ENCODE results near the gene EZR.

Gene EZR

DNA sequence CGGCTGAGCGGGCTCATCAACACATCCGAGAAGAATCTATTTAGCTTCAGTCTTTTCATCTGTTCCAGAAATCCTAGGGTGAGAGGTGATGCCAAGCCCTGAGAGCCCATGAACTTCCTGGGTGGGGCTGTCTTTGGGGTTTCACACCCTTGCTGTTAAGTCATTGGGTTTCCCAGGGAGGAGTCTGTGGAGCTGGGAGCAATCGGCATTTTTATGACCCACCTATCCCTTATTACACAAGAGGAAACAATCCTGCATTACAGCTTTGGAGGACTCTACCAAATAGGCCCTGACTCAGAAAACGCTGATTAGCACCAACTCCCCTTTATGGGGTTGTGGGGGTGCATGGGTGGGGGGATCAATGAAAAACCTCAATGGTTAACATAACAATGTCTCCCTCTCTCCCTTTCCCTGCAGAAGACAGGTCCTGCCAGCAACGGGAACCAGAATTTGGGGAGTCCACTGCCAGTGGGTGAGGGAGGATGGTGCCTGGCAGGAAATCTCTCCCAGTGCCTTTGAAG is 46.3 kb downstream of the EZR start:
- no peak for DNase-seq

DNA sequence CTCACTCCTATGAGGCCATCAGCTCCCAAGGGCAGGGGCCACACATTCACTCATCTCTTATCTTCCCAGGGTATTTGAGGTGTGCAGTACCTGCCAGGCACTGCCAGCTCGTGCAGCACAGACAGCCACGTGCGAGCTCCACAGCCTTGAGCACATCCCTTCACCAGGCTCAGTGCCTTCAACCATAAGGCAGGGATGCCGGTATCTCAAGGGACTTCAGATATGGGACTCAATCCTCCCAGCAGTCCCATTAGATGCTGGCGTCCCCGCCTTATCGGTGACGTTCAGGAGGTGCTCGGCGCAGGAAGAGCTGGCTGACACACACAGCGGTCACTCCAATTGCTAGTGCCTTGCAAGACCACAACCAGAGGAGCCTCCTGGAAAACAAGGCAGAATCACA is 47.0 kb downstream of the EZR start:
- no peak for DNase-seq

DNA sequence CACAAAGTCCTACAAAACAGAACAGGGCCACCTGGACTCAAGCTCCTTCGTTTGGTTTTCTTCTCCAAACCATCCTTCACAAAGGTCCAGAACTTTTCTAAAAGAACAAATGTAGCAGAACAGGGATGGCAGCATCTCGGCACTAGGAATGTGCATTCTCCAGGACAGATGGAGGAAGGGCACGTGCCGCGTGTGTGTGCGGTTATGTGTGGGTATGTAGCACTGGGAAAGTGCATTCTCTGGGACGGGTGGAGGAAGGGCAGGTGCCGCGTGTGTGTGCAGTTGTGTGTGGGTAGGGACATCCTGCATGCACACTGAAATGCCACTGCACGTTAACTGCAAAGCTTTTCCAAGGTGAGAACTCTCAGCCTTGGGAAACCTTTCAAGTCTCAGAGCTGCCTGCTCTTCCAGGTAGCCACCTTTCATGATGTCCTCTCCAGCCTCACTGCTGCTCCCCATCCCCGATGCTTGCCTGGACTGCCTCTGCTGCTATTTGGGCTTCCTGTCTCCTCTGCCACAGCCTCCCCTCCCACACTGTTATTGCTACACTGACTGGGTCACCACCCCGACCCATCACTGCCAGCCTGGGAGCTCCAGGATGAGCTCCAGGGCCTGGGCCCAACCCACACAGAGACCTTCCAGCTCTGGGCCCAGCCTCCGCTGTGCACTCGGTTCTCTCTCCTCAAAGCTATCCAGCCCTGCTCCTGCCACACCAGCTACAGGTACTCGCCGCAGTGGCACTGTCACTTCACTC is 47.6 kb downstream of the EZR start:
- no peak for DNase-seq

DNA sequence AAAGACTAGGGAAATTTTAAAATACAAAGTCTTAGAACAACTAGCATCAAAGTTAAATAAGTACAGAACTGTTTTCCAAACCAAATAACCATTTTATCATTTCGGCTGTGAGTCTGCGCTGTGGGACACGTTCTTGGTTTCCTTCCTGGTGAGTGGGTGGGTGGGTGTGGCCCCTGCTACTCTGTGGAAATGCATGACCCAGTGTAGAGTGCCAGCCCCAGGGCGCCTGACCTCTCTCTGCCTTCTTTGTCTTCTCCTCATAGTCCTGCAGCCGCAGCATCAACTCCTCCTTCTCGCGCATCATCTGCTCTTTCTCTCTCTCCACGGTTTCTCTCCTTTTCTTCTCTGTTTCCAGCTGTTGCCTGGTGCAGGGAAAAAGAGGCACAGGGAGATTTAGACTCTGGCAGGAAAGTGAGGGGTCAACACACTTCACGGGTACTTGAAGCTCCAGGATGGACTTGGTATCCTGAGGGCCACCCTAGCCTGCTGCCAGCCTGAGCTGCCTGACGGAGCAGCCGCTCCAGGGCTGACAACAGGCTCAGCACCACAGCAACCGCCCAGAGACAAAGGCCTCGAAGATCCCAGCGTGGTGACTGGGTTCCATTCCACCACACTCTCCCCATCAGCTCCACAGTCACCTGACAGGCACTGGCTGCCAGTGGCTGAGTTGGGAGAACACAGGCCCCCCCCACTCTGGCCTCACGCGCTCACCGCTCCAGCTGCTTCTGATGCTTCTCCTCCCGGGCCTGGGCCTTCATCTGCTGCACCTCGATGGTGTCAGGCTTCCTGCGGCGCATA is 48.4 kb downstream of the EZR start:
- no peak for DNase-seq

DNA sequence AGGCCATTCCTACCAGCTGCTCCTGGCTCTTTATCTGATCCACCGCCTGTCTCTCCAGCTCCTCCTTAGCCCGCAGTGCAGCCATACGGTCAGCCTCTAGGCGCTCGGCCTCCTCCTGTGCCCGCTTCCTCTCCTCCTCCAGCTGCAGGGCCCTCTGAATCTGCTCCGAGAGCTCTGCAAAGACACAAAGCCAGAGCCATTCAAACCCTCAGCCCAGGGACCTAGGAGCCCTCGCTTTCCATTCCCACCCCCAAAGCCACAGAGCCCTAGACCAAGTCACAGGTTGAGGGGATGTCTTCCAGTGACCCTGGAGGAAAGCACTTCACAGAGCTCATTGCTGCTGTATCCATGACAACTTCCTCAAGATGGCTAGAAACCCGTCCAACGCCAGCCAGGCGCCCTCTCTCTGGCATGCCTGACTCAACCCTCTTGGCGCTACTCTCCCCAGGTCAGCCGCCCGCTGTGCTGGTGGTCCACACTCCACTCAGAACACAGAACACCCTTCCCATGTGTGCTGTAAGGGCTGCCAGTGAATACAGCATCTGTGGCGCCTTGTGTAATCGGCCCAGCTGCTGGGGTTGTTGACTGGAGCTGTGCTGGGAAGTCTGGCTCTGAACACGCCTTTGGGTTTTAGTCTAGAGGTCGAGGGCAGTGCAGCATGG is 49.3 kb downstream of the EZR start:
- no peak for DNase-seq

DNA sequence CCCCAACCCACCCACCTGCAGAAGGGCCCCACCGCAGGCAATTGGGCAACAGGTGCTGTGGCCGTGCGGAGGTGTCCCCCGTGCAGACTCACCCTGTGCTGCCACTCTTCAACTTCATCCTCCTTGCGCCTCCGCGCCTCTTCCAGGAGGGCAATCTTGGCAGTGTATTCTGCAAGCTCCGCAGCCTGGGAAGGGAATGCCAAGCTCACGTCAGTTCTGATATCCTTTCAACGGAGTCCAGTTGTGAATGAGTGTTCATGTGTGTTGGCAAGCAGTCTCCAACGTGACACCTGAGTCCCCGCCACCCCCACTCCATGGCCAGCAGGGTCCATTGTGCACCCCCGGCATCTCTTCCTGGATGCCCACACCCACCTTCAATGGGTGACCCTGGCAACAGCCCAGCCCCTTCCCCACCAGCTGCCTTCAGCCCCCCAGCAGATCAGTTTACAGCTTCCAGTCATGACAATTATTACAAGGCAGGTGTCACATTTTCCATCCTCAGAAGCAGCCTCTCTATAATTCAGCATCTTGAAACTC is 49.9 kb downstream of the EZR start:
- DNase-seq: no peak

DNA sequence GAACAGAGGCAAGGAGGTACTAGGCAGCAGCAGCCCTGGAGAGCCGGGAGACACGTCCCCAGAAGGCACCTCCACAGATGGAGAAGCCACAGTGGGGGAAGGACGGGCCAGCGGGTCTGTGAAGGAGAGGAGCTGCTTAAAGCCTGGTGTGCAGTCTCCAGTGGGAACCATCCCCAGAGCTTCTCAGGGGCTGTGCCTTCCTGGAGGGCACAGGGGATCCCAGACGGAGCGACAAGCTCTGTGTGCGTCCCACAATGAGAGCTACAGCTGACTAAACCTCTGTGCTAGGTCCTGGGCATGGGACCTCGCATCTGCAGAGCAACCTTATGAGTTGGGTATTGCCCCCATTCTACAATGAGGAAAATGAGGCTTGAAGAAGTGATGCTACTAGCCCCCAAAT is 50.7 kb downstream of the EZR start:
- DNase-seq: no peak

DNA sequence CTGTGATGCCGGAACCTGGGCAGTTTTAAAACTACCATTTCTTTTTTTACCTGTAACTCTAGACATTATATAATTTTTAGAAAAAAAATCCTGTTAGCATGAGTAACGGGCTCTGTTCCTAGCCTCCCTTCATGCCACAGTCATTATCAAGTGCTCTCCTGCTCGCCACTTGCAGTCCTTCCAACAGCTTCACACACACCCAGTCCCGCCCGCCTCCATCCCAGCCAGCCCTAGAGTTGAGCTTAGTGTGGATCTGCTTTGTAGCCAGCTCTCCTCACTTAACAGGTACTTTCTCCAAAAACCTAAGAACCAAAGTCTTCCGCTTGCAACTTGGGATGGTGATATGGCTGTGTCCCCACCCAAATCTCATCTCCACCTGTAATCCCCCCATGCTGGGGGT is 51.5 kb downstream of the EZR start:
- no peak for DNase-seq

DNA sequence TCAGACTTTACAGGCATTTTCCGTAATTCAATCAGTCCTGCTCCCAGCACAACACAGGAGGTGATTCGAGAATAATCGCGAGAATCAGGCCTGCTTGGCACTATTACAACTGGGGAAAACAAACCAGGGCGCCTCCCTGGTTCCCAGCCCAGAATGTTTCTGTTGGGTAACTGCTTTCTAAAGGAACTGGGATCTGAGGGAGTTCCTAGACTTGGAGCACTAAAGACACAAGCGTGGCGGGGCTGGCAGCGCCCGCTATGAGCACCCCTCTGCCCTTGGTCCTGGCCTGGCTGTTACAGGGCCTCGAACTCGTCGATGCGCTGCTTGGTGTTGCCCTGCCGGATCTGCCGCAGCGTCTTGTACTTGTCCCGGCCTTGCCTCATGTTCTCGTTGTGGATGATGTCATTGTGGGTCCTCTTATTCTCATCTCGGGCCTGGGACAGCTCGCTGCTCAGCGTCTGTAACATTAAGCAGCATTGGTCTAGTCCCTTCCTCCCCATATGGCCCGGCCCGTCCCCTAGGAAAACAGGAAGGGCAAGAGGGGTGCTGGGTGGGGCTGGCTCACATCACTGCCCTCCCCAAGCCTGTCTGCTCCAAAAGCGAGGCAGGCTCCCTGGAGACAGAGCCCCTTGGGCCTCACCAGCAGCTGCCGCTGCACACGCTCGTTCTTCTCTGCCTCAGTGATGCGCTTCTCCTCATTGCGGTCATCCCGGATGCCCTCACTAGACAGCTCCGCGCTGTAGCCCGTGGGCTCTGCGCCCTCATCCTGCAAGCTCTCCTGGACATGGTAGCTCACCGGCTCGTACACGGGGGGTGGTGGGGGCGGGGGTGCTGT is 52.3 kb downstream of the EZR start:
- no peak for DNase-seq

DNA sequence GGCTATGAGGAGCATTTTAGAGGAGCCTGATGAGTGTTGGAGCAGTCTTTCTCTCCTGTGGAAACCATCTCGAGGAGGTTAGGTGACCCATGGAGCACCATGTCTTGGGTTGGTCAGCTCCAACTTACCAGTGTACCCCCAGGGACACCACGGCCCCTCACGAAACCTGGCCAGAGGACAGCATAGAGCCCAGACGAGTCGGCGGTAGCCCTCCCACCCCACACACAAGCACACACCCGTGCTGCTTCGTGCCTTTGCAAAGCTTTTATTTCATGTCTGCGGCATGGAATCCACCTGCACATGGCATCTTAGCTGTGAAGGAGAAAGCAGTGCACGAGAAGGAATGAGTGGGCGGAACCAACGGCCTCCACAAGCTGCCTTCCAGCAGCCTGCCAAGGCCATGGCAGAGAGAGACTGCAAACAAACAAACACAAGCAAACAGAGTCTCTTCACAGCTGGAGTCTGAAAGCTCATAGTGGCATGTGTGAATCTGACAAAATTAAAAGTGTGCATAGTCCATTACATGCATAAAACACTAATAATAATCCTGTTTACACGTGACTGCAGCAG is 53.6 kb downstream of the EZR start:
- DNase-seq: no peak

DNA sequence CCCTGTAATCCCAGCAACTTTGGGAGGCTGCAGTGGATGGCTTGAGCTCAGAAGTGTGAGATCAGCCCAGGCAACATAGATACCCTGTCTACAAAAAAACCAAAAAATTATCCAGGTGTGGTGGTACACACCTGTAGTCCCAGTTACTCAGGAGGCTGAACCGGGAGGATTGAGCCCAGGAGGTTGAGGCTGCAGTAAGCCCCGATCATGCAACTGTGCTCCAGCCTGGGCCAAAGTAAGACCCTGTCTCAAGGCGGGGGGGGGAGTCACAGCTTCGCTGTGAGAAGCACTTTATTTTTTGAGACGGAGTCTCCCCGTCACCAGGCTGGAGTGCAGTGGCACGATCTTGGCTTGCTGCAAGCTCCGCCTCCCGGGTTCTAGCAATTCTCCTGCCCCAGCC is 54.2 kb downstream of the EZR start:
- DNase-seq: no peak

DNA sequence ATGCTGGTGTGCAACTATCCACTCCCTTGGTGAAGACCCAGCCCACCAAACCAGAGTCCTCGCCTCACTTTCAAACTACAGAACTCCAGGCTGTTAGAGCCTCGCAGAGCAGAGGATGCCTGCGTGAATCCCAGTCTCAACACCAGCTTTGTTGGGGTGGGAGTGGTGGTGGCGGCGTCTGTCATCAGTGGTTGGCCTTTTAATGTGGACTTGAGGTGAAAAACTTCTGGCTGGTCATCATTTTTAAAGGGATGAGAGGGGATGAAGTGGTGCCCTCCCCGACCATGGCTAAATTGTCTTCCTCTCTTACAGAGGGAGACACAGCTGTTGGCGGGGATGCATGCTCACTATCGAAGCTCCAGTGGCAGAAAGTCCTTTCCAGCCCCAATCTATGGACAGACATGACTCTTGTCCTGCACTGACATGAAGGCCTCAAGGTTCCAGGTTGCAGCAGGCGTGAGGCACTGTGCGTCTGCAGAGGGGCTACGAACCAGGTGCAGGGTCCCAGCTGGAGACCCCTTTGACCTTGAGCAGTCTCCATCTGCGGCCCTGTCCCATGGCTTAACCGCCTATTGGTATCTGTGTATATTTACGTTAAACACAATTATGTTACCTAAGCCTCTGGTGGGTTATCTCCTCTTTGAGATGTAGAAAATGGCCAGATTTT is 54.9 kb downstream of the EZR start:
- no peak for DNase-seq

DNA sequence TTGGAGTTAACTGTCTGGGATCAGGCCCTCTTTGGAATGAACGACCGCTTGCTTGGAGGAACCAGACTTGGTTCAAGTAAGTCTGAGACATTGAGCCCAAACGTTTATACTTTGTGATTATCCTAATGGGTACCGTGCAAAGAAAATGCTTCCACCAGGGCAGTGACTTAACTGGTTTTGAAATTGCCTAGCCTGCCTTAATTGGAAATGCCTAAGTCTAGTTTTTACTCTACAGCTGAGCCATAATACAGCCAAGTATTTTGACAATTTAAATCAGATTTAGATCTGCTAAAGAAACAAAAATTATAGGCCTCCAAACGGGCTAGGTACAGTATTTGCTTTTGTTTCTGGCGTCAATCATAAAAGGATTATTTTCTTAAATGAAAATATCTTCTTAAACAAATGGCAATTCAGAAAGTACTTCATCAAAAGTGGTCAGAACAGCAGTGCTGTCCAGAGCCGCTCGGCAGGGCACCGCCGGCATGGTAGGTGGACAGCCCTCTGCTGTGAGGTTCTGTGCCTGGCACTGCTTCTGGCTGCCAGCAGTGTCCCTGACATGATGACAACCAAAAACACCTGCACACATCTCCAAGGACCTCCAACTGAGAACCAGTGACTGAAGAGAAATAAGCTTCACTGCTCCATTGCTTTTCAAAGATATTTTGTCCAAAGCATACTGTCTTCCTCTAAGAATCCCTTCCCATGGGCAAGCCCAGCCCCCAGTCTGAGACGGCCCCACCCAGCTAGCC is 55.6 kb downstream of the EZR start:
- no peak for DNase-seq

DNA sequence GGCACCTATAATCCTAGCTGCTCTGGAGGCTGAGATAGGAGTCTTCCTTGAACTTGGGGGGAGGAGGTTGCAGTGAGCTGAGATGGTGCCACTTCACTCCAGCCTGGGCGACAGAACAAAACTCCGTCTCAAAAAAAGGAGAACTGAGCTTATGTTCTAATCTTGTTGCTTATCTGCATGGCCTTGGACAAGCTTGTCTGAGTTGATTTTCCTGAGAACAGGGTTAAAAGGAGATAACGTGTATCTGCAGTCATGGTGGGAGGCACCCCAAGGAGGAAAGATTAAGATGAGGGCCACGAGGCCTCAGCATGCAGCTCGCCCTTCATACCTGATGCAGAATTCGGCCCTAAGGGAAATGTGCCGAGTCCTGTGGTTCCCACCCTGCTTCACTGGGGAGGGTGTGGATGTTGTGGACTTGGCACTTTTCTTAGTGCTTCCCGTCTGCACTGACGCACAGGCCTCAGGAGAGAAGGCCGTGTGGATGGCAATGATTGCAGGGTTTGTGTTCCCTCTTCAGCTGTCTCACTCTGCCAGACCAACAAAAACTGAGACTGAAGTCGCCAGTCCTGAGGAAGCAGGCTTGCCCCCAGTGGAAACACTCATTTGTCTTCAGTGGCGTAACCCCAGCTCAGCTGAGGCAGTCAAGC is 56.3 kb downstream of the EZR start:
- no peak for DNase-seq

DNA sequence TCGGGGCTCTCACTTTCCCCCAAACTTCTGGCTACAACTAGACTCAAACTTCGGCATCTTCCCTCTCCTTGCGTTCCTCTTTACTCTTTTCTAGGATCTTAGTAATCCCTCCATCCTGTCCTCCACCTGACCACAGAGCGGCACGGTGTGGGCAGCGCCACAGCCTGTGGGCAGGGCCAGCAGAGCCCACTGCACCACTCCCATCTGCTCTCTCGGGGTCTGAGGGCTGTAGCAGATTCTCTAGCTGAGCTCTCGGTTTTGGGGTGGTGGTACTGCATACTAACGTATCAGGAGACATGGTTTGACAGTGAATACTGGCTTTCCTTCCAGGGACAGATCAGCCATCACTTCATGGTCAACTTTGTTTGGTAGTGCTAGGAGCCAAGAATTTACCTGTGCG is 57.4 kb downstream of the EZR start:
- DNase-seq: no peak

DNA sequence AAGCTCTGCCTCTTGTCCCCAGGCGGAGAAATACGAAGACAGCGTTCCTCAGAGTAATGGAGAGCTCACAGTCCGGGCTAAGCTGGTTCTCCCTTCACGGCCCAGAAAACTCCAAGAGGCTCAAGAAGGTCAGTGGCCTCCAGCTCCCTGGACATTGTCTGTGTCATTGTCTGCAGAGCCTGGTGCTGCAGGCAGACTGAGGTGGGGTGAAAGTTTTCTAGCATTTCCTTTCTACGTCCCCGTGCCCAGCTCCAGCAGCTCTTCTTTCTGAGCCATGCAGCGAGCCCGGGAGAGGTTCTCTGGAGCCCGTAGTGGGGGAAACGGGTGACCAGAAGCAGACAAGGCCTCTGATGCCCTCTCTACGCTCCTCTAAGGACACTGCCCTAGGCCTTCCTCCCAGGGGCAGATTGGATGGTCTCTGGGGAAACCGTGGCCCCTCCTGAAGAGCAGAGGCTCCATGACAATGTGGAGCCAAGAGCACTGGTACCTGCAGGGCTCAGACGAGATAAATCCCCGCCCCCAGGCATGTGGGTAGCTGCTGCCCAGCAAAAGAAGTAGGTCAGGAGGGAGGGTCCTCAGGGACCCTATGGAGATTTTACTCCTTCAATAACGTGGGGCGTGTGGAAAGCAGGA is 58.4 kb downstream of the EZR start:
- DNase-seq: no peak

DNA sequence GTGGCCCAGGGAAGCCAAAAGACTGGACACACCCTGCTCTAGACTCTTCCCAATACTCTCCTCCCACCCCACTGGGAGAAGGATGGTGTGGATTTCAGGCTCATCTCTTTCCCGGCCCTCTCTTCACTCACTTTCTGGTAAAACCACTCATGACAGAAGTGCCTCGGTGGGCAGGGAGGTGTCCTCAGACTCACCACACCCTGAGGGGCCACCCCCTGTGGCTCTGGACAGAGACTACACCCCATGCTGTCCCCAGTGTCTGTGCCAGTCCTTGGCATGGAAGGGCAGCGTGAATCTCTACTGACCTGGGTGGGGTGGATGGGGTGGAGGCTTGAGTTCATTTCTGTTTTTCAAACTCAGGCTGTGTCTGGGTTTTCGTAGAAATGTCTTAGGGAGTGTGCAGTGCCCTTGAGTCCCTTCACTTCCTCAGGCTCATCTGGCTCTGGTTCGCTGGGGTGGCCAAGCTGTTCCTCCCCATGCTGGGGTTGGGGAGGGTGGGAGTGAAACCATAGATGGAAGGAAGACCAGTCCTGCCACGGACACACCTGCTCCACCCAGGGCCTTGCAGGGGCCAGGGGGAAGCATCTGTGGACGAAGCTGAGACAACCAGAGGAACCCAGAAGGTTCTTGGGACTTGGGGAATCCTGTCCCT is 59.1 kb downstream of the EZR start:
- DNase-seq: no peak

DNA sequence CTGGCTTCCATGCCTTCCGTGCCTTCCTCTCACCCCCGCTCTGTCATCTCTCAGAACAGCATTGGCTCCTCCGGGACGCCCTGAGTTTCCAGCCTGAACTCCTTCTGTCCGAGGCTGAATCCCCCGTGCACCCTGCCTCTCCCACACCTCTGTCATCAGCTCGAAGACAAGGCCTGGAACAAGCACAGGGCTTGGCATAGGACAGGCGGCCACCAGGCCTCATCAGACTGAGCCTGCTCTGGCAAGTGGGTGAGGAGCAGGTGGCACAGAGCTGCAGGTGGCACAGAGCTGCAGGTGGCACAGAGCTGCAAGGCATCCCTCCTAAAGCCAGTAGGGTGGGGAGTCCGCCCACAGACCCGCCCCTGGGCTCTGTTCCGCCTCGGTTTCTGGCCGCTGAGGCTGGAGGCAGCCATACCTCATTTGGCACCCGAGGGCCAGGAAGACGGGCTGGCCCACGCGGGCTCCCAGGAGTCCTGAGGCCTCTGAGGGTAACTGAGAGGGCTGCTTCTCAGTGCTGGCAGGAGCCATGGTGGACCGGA is 60.2 kb downstream of the EZR start:
- no peak for DNase-seq

DNA sequence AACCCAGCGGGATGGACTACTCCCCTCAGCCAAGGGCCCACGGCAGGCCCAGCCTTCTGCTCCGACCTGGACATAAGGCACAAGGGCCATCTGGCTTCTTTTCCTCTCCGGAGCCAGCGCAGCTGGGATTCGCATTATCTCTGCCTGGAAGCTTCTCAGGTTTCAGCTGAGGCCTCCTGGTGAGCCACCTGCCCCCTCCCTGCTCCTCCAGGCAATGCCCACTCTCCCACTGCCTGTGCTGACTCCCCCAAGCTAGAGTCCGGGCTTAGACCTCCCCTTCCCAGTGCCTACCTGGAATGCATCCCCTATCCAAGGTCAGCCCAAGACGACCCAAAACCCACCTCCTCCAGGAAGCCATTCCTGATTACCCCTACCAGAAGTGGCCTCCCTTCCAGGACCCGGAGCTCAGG is 60.7 kb downstream of the EZR start:
- DNase-seq: no peak

Data from NCI-H1930 (cell line).